ENCODE measurements around the gene KRTAP4-12. TPM values are rescaled to one million over a fixed set of nuclear protein-coding genes. Genes with fewer than 3 reads are reported as not detected.

KRTAP4-12 gene
- total and polyA plus RNA-seq, 10 of the 15 experiments (the other 5 are each of a cell fraction or from before 2014, with no cell fraction given) = not detected

DNA sequence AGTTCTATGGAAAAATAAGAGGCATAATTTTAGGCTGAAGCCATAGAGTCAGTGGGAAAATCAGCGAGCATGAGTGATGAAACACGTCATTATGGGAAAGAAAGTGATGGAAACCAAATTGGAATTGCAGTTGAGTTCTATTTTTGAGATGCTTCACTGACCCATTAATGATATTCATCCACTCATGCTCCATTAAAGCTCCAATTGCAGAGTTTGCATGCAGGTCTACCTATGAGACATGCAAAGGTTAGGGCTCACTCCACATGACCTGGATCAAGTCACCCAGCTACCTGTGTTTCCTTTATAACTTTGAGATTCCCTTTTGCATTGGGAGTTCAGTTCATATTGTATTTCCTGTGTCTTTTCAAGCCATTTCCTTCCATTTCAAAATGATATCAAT is 50.3 kb downstream of the KRTAP4-12 start:
- Histone ChIP-seq H3K79me2 (ENCODE audit: control insufficient read depth, insufficient read depth, low read length) (no peaks in the 10 kb centered on the region), H3K4me3 (no peak overlapping the region), H3K27ac (ENCODE audit: control insufficient read depth, insufficient read depth) (no peak overlapping the region), H3K9ac (ENCODE audit: control insufficient read depth, insufficient read depth, low read length) (no peak overlapping the region), H2AFZ (ENCODE audit: control insufficient read depth, low read depth, low read length) (no peak overlapping the region), H3K4me1 (ENCODE audit: control insufficient read depth, insufficient read depth, low read length) (no peaks in the 10 kb centered on the region), H3K9me3 (replicated peaks; ENCODE audit: control insufficient read depth, insufficient read depth, low read length) (no peaks in the 10 kb centered on the region), H4K20me1 (ENCODE audit: control insufficient read depth, insufficient read depth) (no peaks in the 10 kb centered on the region), H3K27me3 (replicated peaks in 1 of 2; ENCODE audit: control insufficient read depth in 2 of 2, insufficient read depth in 2 of 2, low read length in 1 of 2) (no peaks in the 10 kb centered on the region; a peak in 1 of 4 replicates), H3K36me3 (ENCODE audit: control insufficient read depth in 2 of 2, insufficient read depth in 2 of 2, low read length in 1 of 2) (no peaks in the 10 kb centered on the region), H3K4me2 (ENCODE audit: control insufficient read depth, insufficient read depth) (no peak overlapping the region)
- in situ Hi-C loops (cut with MboI) = no loop called here
- ChIA-PET CTCF (interaction anchor here (0.6 kb wide), 1 partner anchor 212 kb away, joined by 4 read pairs; no protein-coding TSS in a partner anchor), RAD21 (ENCODE audit: unreplicated experiment) (no interaction called here), POLR2A (no interaction called here), SMC1A (ENCODE audit: uncharacterized antibody, unreplicated experiment) (interaction anchor here (0.7 kb wide), 1 partner anchor 163 kb away, joined by 3 read pairs; no protein-coding TSS in a partner anchor)
- 0% methylated on average over 2 of the region's 2 CpGs for WGBS (ENCODE audit: insufficient coverage, insufficient replicate concordance, low lambda C conversion rate, missing lambda C conversion rate)
- intact Hi-C loops (cut with micrococcal nuclease; ENCODE audit: unreplicated experiment) = no loop called here
- FAIRE-seq (peak; percentile 56), ATAC-seq (no peak), DNase-seq (ENCODE audit: low read depth, low spot score) (no peak)
- no TSS peak for BruUV-seq (replicated peaks)
- no peak for TF ChIP-seq ZSCAN29 (IDR thresholded peaks at IDR 0.05)
- TF ChIP-seq, protein P1, sequence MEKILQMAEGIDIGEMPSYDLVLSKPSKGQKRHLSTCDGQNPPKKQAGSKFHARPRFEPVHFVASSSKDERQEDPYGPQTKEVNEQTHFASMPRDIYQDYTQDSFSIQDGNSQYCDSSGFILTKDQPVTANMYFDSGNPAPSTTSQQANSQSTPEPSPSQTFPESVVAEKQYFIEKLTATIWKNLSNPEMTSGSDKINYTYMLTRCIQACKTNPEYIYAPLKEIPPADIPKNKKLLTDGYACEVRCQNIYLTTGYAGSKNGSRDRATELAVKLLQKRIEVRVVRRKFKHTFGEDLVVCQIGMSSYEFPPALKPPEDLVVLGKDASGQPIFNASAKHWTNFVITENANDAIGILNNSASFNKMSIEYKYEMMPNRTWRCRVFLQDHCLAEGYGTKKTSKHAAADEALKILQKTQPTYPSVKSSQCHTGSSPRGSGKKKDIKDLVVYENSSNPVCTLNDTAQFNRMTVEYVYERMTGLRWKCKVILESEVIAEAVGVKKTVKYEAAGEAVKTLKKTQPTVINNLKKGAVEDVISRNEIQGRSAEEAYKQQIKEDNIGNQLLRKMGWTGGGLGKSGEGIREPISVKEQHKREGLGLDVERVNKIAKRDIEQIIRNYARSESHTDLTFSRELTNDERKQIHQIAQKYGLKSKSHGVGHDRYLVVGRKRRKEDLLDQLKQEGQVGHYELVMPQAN (conservative IDR thresholded peaks at IDR 0.05) = no peak
- TF ChIP-seq SUPT20H (IDR thresholded peaks at IDR 0.05; ENCODE audit: borderline replicate concordance, control insufficient read depth, low read depth, low read length) = no peak
- no peak for TF ChIP-seq ATF7 (IDR thresholded peaks at IDR 0.05; ENCODE audit: low read depth)
- TF ChIP-seq RUNX3 (IDR thresholded peaks at IDR 0.05; ENCODE audit: low read length) = no peak
- no peak for TF ChIP-seq IKZF2 (IDR thresholded peaks at IDR 0.05)
- TF ChIP-seq ZNF274 (IDR thresholded peaks at IDR 0.05; ENCODE audit: insufficient read depth, insufficient read length) = no peak
- no peak for TF ChIP-seq ZNF24 (IDR thresholded peaks at IDR 0.05)

Other genes with a start within 250 kb of the KRTAP4-12 start
Only the 7 nearest of the 39 such genes appear.
- gene KRTAP4-8, start 26.0 kb downstream of the KRTAP4-12 start, total RNA-seq (2014; rRNA removed) = not detected in 2 replicates
- not detected in 2 replicates for gene KRTAP4-8, start 26.0 kb downstream of the KRTAP4-12 start, total RNA-seq (2014; rRNA removed; fragmentation: Illumina TruSeq; extraction: Trizol)
- not detected in 2 replicates for gene KRTAP4-8, start 26.0 kb downstream of the KRTAP4-12 start, total RNA-seq (2021)
- gene KRTAP4-8, start 26.0 kb downstream of the KRTAP4-12 start, polyA plus RNA-seq (2011; rRNA removed) = not detected in 2 replicates
- not detected in 2 replicates for gene KRTAP4-8, start 26.0 kb downstream of the KRTAP4-12 start, polyA plus RNA-seq (2014; fragmentation: Illumina TruSeq; extraction: Trizol)
- not detected for gene KRTAP4-8, start 26.0 kb downstream of the KRTAP4-12 start, polyA plus RNA-seq (2014; fragmentation: Nextera tagmentation; extraction: Ambion mirVana)
- not detected in 2 replicates for gene KRTAP4-8, start 26.0 kb downstream of the KRTAP4-12 start, polyA plus RNA-seq (2014; rRNA removed)
- gene KRTAP4-8, start 26.0 kb downstream of the KRTAP4-12 start, polyA plus RNA-seq (2016; fragmentation: Nextera tagmentation; extraction: Ambion mirVana) = not detected
- gene KRTAP4-16, start 22.0 kb downstream of the KRTAP4-12 start, total RNA-seq (2014; rRNA removed) = not detected in 2 replicates
- gene KRTAP4-16, start 22.0 kb downstream of the KRTAP4-12 start, total RNA-seq (2014; rRNA removed; fragmentation: Illumina TruSeq; extraction: Trizol) = not detected in 2 replicates
- not detected in 2 replicates for gene KRTAP4-16, start 22.0 kb downstream of the KRTAP4-12 start, total RNA-seq (2021)
- not detected in 2 replicates for gene KRTAP4-16, start 22.0 kb downstream of the KRTAP4-12 start, polyA plus RNA-seq (2011; rRNA removed)
- gene KRTAP4-16, start 22.0 kb downstream of the KRTAP4-12 start, polyA plus RNA-seq (2014; fragmentation: Illumina TruSeq; extraction: Trizol) = not detected in 2 replicates
- gene KRTAP4-16, start 22.0 kb downstream of the KRTAP4-12 start, polyA plus RNA-seq (2014; fragmentation: Nextera tagmentation; extraction: Ambion mirVana) = not detected
- not detected in 2 replicates for gene KRTAP4-16, start 22.0 kb downstream of the KRTAP4-12 start, polyA plus RNA-seq (2014; rRNA removed)
- not detected for gene KRTAP4-16, start 22.0 kb downstream of the KRTAP4-12 start, polyA plus RNA-seq (2016; fragmentation: Nextera tagmentation; extraction: Ambion mirVana)
- gene KRTAP4-9, start 18.8 kb downstream of the KRTAP4-12 start, total RNA-seq (2014; rRNA removed) = not detected in 2 replicates
- not detected in 2 replicates for gene KRTAP4-9, start 18.8 kb downstream of the KRTAP4-12 start, total RNA-seq (2014; rRNA removed; fragmentation: Illumina TruSeq; extraction: Trizol)
- not detected in 2 replicates for gene KRTAP4-9, start 18.8 kb downstream of the KRTAP4-12 start, total RNA-seq (2021)
- not detected in 2 replicates for gene KRTAP4-9, start 18.8 kb downstream of the KRTAP4-12 start, polyA plus RNA-seq (2011; rRNA removed)
- gene KRTAP4-9, start 18.8 kb downstream of the KRTAP4-12 start, polyA plus RNA-seq (2014; fragmentation: Illumina TruSeq; extraction: Trizol) = not detected in 2 replicates
- gene KRTAP4-9, start 18.8 kb downstream of the KRTAP4-12 start, polyA plus RNA-seq (2014; fragmentation: Nextera tagmentation; extraction: Ambion mirVana) = not detected
- gene KRTAP4-9, start 18.8 kb downstream of the KRTAP4-12 start, polyA plus RNA-seq (2014; rRNA removed) = not detected in 2 replicates
- gene KRTAP4-9, start 18.8 kb downstream of the KRTAP4-12 start, polyA plus RNA-seq (2016; fragmentation: Nextera tagmentation; extraction: Ambion mirVana) = not detected
- not detected in 2 replicates for gene KRTAP4-11, start 5.8 kb downstream of the KRTAP4-12 start, total RNA-seq (2014; rRNA removed)
- not detected in 2 replicates for gene KRTAP4-11, start 5.8 kb downstream of the KRTAP4-12 start, total RNA-seq (2014; rRNA removed; fragmentation: Illumina TruSeq; extraction: Trizol)
- gene KRTAP4-11, start 5.8 kb downstream of the KRTAP4-12 start, total RNA-seq (2021) = not detected in 2 replicates
- gene KRTAP4-11, start 5.8 kb downstream of the KRTAP4-12 start, polyA plus RNA-seq (2011; rRNA removed) = not detected in 2 replicates
- gene KRTAP4-11, start 5.8 kb downstream of the KRTAP4-12 start, polyA plus RNA-seq (2014; fragmentation: Illumina TruSeq; extraction: Trizol) = not detected in 2 replicates
- gene KRTAP4-11, start 5.8 kb downstream of the KRTAP4-12 start, polyA plus RNA-seq (2014; fragmentation: Nextera tagmentation; extraction: Ambion mirVana) = not detected
- gene KRTAP4-11, start 5.8 kb downstream of the KRTAP4-12 start, polyA plus RNA-seq (2014; rRNA removed) = not detected in 2 replicates
- not detected for gene KRTAP4-11, start 5.8 kb downstream of the KRTAP4-12 start, polyA plus RNA-seq (2016; fragmentation: Nextera tagmentation; extraction: Ambion mirVana)
- not detected in 2 replicates for gene KRTAP4-6, start 16.4 kb upstream of the KRTAP4-12 start, total RNA-seq (2014; rRNA removed)
- gene KRTAP4-6, start 16.4 kb upstream of the KRTAP4-12 start, total RNA-seq (2014; rRNA removed; fragmentation: Illumina TruSeq; extraction: Trizol) = not detected in 2 replicates
- not detected in 2 replicates for gene KRTAP4-6, start 16.4 kb upstream of the KRTAP4-12 start, total RNA-seq (2021)
- not detected in 2 replicates for gene KRTAP4-6, start 16.4 kb upstream of the KRTAP4-12 start, polyA plus RNA-seq (2011; rRNA removed)
- gene KRTAP4-6, start 16.4 kb upstream of the KRTAP4-12 start, polyA plus RNA-seq (2014; fragmentation: Illumina TruSeq; extraction: Trizol) = not detected in 2 replicates
- not detected for gene KRTAP4-6, start 16.4 kb upstream of the KRTAP4-12 start, polyA plus RNA-seq (2014; fragmentation: Nextera tagmentation; extraction: Ambion mirVana)
- not detected in 2 replicates for gene KRTAP4-6, start 16.4 kb upstream of the KRTAP4-12 start, polyA plus RNA-seq (2014; rRNA removed)
- gene KRTAP4-6, start 16.4 kb upstream of the KRTAP4-12 start, polyA plus RNA-seq (2016; fragmentation: Nextera tagmentation; extraction: Ambion mirVana) = not detected
- gene KRTAP4-5, start 25.6 kb upstream of the KRTAP4-12 start, total RNA-seq (2014; rRNA removed) = not detected in 2 replicates
- not detected in 2 replicates for gene KRTAP4-5, start 25.6 kb upstream of the KRTAP4-12 start, total RNA-seq (2014; rRNA removed; fragmentation: Illumina TruSeq; extraction: Trizol)
- not detected in 2 replicates for gene KRTAP4-5, start 25.6 kb upstream of the KRTAP4-12 start, total RNA-seq (2021)
- gene KRTAP4-5, start 25.6 kb upstream of the KRTAP4-12 start, polyA plus RNA-seq (2011; rRNA removed) = not detected in 2 replicates
- not detected in 2 replicates for gene KRTAP4-5, start 25.6 kb upstream of the KRTAP4-12 start, polyA plus RNA-seq (2014; fragmentation: Illumina TruSeq; extraction: Trizol)
- not detected for gene KRTAP4-5, start 25.6 kb upstream of the KRTAP4-12 start, polyA plus RNA-seq (2014; fragmentation: Nextera tagmentation; extraction: Ambion mirVana)
- not detected in 2 replicates for gene KRTAP4-5, start 25.6 kb upstream of the KRTAP4-12 start, polyA plus RNA-seq (2014; rRNA removed)
- not detected for gene KRTAP4-5, start 25.6 kb upstream of the KRTAP4-12 start, polyA plus RNA-seq (2016; fragmentation: Nextera tagmentation; extraction: Ambion mirVana)
- not detected in 2 replicates for gene KRTAP4-4, start 36.6 kb upstream of the KRTAP4-12 start, total RNA-seq (2014; rRNA removed)
- gene KRTAP4-4, start 36.6 kb upstream of the KRTAP4-12 start, total RNA-seq (2014; rRNA removed; fragmentation: Illumina TruSeq; extraction: Trizol) = not detected in 2 replicates
- not detected in 2 replicates for gene KRTAP4-4, start 36.6 kb upstream of the KRTAP4-12 start, total RNA-seq (2021)
- not detected in 2 replicates for gene KRTAP4-4, start 36.6 kb upstream of the KRTAP4-12 start, polyA plus RNA-seq (2011; rRNA removed)
- gene KRTAP4-4, start 36.6 kb upstream of the KRTAP4-12 start, polyA plus RNA-seq (2014; fragmentation: Illumina TruSeq; extraction: Trizol) = not detected in 2 replicates
- not detected for gene KRTAP4-4, start 36.6 kb upstream of the KRTAP4-12 start, polyA plus RNA-seq (2014; fragmentation: Nextera tagmentation; extraction: Ambion mirVana)
- gene KRTAP4-4, start 36.6 kb upstream of the KRTAP4-12 start, polyA plus RNA-seq (2014; rRNA removed) = not detected in 2 replicates
- gene KRTAP4-4, start 36.6 kb upstream of the KRTAP4-12 start, polyA plus RNA-seq (2016; fragmentation: Nextera tagmentation; extraction: Ambion mirVana) = not detected

All from GM12878 (cell line).